Hepatic stellate cell (primary cell): ENCODE data around the gene HSPG2.
A peak's percentile ranks its signal among the peaks of the same experiment; 100 is the strongest.
"Not testable (repeated sequence)": the region's sequence is repeated elsewhere in the genome, so short reads cannot be mapped to it uniquely, and the experiment has no call there.

Experiments used
- DNase-seq: peaks from one replicate; pipeline ENCODE4 v3.0.0; 2011; ENCODE audit warnings: low spot score

The HSPG2 gene

GRCh38 chr1:21937034-21937371, at the start of gene HSPG2:
TSS of gene HSPG2 (minus strand) at chr1:21937310. CDS start at chr1:21937217, 93 bp downstream.
- DNase-seq: no peak

GRCh38 chr1:21986386-21986785, 49.3 kb upstream of the HSPG2 start:
- DNase-seq: not testable (repeated sequence)

GRCh38 chr1:21985893-21986292, 48.8 kb upstream of the HSPG2 start:
- DNase-seq: not testable (repeated sequence)

- not testable (repeated sequence) for DNase-seq
These were observed 46.4 kb upstream of the HSPG2 start for GRCh38 chr1:21983539-21983938.

GRCh38 chr1:21982122-21982521, 45.0 kb upstream of the HSPG2 start:
- not testable (repeated sequence) for DNase-seq

- not testable (repeated sequence) for DNase-seq
These were observed 44.1 kb upstream of the HSPG2 start for GRCh38 chr1:21981253-21981652.

- DNase-seq: not testable (repeated sequence)
These were observed 43.6 kb upstream of the HSPG2 start for GRCh38 chr1:21980515-21981220.

GRCh38 chr1:21978209-21978608, 41.1 kb upstream of the HSPG2 start:
- DNase-seq: not testable (repeated sequence)

- DNase-seq: not testable (repeated sequence)
These were observed 39.7 kb upstream of the HSPG2 start, which contains the start of gene CELA3B for GRCh38 chr1:21976703-21977239. TSS of gene CELA3B (plus strand) at chr1:21977022. CDS start at chr1:21977040, 18 bp downstream.

GRCh38 chr1:21975296-21975695, 38.2 kb upstream of the HSPG2 start:
- not testable (repeated sequence) for DNase-seq

- DNase-seq: not testable (repeated sequence)
These were observed 37.6 kb upstream of the HSPG2 start for GRCh38 chr1:21974699-21975098.

- not testable (repeated sequence) for DNase-seq
These were observed 36.8 kb upstream of the HSPG2 start for GRCh38 chr1:21973948-21974347.

- not testable (repeated sequence) for DNase-seq
These were observed 35.9 kb upstream of the HSPG2 start for GRCh38 chr1:21972973-21973441.

- DNase-seq: not testable (repeated sequence)
These were observed 33.4 kb upstream of the HSPG2 start for GRCh38 chr1:21970523-21970922.

- DNase-seq: not testable (repeated sequence)
These were observed 32.0 kb upstream of the HSPG2 start for GRCh38 chr1:21969066-21969465.

- DNase-seq: not testable (repeated sequence)
These were observed 30.1 kb upstream of the HSPG2 start for GRCh38 chr1:21967216-21967615.

GRCh38 chr1:21966247-21967000, 29.3 kb upstream of the HSPG2 start:
- peak; percentile 68 for DNase-seq

GRCh38 chr1:21963477-21964217, 26.5 kb upstream of the HSPG2 start:
- peak; percentile 72 for DNase-seq

GRCh38 chr1:21961799-21962198, 24.7 kb upstream of the HSPG2 start:
- no peak for DNase-seq

GRCh38 chr1:21961337-21961736, 24.2 kb upstream of the HSPG2 start:
- DNase-seq: no peak

- DNase-seq: no peak
These were observed 19.8 kb upstream of the HSPG2 start for GRCh38 chr1:21956720-21957552.
